ENCODE data around the gene CEBPE.

Gene CEBPE

DNA sequence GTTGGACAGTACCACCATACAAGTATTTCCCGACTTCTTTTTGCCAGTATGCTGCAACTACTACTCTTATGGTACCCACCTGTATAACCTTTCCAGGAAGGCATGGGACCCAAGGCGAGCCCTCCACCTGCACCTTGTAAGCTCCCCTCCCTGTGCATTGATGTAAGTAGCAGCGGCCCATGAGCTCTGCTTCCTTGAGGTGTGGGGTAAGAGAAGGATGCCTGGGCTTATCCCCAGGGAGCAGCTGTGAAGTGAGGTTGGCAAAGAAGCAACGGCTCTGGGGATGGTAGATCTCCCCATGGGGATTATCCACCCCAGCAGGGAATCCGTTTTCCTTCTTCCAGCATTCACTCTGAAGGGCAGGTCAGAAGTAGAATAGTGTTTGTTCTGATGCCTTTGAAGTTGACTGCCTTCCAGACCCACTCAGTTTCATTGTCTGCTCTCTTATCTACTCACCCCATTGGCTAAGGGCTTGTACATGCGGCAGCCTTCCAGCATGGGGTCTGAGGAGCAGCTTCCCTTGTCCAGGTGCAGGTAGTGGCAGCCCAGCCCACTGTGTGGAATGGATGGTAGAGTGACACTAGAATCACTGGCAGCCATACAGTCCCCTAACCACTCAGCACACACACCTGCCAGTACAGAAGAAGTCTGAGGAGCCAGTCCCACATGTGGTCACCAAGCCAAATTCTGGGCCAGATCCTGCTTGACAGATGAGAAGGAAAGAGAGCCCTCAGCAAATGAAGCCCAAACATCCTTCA is 17.7 kb downstream of the CEBPE start:
- in situ Hi-C loops (cut with HindIII; ENCODE audit: low sequenced_read_pairs) = no loop called here

DNA sequence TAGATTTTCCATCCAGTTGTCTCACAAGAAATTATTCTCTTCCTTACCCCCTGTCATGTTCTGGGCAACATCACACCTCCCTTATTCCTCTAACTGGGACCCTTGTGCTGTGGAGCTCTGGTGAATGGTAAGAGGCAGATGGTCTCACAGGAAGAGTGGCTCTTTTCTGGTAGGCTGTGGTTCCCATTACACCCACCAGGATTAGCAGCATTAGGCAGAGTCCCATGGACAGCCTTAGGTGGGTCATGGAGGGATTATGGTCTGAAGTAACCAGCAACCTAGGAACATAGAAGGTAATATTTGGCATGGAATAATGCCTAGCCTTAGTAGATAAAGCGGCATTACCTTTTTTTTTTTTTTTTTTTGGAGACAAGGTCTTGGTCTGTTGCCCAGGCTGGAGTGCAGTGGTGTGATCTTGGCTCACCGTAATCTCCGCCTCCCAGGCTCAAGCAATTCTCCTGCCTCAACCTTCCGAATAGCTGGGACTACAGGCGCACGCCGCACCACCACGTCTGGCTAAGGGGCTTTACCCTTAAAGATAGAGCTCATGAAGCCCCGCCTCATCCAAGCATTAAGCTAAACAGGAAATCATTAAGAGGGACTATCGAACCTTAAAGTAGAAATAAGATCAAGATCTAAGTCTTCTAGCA is 19.7 kb downstream of the CEBPE start:
- TF ChIP-seq, protein P1, sequence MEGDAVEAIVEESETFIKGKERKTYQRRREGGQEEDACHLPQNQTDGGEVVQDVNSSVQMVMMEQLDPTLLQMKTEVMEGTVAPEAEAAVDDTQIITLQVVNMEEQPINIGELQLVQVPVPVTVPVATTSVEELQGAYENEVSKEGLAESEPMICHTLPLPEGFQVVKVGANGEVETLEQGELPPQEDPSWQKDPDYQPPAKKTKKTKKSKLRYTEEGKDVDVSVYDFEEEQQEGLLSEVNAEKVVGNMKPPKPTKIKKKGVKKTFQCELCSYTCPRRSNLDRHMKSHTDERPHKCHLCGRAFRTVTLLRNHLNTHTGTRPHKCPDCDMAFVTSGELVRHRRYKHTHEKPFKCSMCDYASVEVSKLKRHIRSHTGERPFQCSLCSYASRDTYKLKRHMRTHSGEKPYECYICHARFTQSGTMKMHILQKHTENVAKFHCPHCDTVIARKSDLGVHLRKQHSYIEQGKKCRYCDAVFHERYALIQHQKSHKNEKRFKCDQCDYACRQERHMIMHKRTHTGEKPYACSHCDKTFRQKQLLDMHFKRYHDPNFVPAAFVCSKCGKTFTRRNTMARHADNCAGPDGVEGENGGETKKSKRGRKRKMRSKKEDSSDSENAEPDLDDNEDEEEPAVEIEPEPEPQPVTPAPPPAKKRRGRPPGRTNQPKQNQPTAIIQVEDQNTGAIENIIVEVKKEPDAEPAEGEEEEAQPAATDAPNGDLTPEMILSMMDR (IDR thresholded peaks at IDR 0.05; ENCODE audit: low read depth, low read length, missing control alignments) = no peak
- in situ Hi-C loops (cut with HindIII; ENCODE audit: low sequenced_read_pairs) = loop anchor here (10.0 kb wide), 1 partner anchor 95 kb away; no protein-coding TSS in a partner anchor
- no peak overlapping the region for H3K4me3 ChIP-seq (ENCODE audit: low read depth, low read length)
- DNase-seq (ENCODE audit: low read depth) = no peak

More for the DNA sequence above, 17.7 kb downstream of the CEBPE start:
- TF ChIP-seq, protein P1 (IDR thresholded peaks at IDR 0.05; ENCODE audit: low read depth, low read length, missing control alignments) = no peak
- no peak for DNase-seq (ENCODE audit: low read depth)
- H3K4me3 ChIP-seq (ENCODE audit: low read depth, low read length) = no peak overlapping the region

DNA sequence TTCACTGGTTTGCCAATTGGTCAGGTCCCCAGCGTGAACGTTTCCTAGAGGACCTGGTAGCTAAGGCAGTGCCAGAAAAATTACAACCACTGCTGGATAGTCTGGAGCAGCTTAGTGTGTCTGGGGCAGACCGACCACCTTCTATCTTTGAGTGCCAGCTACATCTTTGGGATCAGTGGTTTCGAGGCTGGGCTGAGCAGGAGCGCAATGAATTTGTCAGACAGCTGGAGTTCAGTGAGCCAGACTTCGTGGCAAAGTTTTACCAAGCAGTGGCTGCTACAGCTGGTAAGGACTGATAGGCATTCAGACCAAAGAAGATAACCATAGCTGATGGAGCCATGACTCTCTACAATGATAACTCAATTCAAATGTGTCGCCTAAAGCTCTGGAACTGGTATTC is 21.3 kb downstream of the CEBPE start:
- no peak overlapping the region for H3K4me3 ChIP-seq (ENCODE audit: low read depth, low read length)
- DNase-seq (ENCODE audit: low read depth) = no peak
- in situ Hi-C loops (cut with HindIII; ENCODE audit: low sequenced_read_pairs) = loop anchor here (10.0 kb wide), 1 partner anchor 93 kb away; no protein-coding TSS in a partner anchor
- TF ChIP-seq, protein P1 (IDR thresholded peaks at IDR 0.05; ENCODE audit: low read depth, low read length, missing control alignments) = no peak

DNA sequence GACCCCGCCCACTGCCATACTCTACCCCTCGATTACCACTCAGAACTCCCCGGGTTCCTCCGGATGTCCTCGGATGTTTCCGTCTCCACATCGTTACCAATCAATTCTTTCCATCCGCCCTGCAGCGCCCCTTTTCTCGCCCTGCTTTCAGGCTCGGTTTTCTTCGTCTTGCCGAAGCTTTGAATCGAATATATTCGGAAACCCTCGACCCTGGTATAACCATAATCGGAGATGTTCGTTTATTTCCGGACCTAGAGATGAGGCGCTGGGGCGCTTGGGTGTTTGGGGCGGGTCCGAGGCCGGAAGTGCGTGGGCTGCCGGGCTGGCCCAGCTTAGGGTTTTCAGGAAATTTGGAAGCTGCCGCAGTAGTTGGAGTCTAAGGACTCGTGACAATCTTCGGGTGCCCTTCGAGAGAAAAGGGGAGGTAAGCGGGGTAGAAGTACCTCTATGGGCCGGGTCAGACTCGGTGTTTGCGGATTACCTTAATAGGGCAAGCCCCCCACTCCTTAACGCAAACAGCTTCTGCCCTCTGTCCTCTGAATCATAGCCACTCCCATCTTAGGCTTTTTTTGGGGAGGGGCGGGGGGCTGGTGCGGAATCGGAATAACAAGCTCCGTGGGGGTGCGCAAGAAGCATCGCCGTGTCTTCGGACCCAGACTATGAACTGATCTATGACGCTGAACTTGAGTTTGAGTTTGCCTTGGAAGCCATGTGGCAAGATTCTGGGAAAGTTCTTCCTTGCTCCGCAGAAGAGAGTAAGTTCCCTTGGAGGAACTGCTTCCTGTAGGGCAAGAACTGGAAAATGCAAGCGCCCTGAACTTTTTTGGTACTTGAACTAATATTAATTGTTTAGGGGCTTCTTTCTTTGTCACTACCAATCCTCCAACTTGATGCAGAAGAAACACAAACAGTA is 23.6 kb downstream of the CEBPE start, which contains the start of gene C14orf119:
Gene C14orf119, plus strand, starts transcription at position 310 of the 913 bp plus-strand sequence. CDS start 2,154 bp downstream, outside the sequence.
- in situ Hi-C loops (cut with HindIII; ENCODE audit: low sequenced_read_pairs) = loop anchor here (10.0 kb wide), 1 partner anchor 91 kb away; no protein-coding TSS in a partner anchor
- peak; percentile 99 for DNase-seq (ENCODE audit: low read depth)
- TF ChIP-seq, protein P1 (IDR thresholded peaks at IDR 0.05; ENCODE audit: low read depth, low read length, missing control alignments) = no peak
- H3K4me3 ChIP-seq (ENCODE audit: low read depth, low read length) = peak within 1 kb of the TSS; percentile 92

DNA sequence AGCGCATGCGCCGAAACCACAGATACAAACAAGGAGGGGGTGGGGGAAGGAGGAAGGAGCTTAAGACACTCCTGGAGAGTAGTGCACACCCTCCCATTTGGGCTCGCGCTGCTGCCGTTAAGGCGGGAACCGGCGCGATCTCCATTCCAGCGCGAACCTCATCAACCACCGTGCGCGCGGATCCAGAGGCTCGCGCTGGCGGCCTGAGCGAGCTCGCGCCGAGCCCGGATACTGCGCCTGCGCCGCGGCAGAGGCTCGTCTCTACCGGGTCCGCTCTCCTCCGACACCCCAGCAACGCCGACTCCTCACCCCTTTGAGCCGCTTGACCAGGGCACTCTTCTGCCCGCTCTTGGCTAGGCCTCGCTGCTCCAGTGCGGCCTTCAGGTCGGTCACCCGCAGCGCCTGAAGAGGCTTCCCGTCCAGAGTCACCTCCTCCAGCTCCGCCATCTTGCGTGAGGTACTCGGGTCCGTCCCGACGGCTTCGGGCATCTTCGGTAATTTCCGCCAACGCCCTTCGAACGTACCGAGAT is 24.3 kb downstream of the CEBPE start, which contains the start of gene ACIN1:
Gene ACIN1, minus strand, starts transcription at position 471 of the 530 bp plus-strand sequence. Its CDS starts 24 bp downstream, at position 447.
- TF ChIP-seq, protein P1 (IDR thresholded peaks at IDR 0.05; ENCODE audit: low read depth, low read length, missing control alignments) = no peak
- in situ Hi-C loops (cut with HindIII; ENCODE audit: low sequenced_read_pairs) = loop anchor here (5.0 to 10.0 kb wide), 2 partner anchors 90 to 93 kb away; no protein-coding TSS in a partner anchor
- H3K4me3 ChIP-seq (ENCODE audit: low read depth, low read length) = peak within 1 kb of the TSS; percentile 92
- DNase-seq (ENCODE audit: low read depth) = peak; percentile 73
